GM23338 (cell line): ENCODE results near the gene HBD. TPM values are rescaled to one million over a fixed set of nuclear protein-coding genes. Genes with fewer than 3 reads are reported as not detected.

Experiments
- ATAC-seq: fragments of 200-7000 bp; cut with Tn5 transposase; 3 replicates; pipeline ENCODE4 v1.9.1; 2020
- DNase-seq: peaks from one replicate; pipeline ENCODE4 v3.0.0-alpha.2; 2015; ENCODE audit warnings: low spot score
- H2AFZ ChIP-seq: fragments of 200-600 bp; sonication (generic); 2 replicates; pipeline ENCODE4 v1.8.0; 2016; ENCODE audit warnings: antibody characterized with exemption, mild to moderate bottlenecking, moderate library complexity
- H3F3A ChIP-seq: fragments of 200-600 bp; sonication (generic); replicated peaks from 2 replicates; pipeline ENCODE4 v1.8.0; 2017; ENCODE audit warnings: antibody characterized with exemption, mixed run types, low read depth
- H3K27ac ChIP-seq: fragments of 200-600 bp; sonication (generic); 2 replicates; pipeline ENCODE4 v1.6.1; 2016; ENCODE audit warnings: low read depth
- H3K27me3 ChIP-seq: fragments of 200-600 bp; sonication (generic); 2 replicates; pipeline ENCODE4 v1.8.0; 2016; ENCODE audit warnings: mild to moderate bottlenecking, mixed run types, moderate library complexity; ENCODE audit not compliant: insufficient read depth
- H3K36me3 ChIP-seq: fragments of 200-600 bp; sonication (generic); 2 replicates; pipeline ENCODE4 v1.8.0; 2016; ENCODE audit warnings: mild to moderate bottlenecking; ENCODE audit not compliant: insufficient read depth
- H3K4me1 ChIP-seq: fragments of 200-600 bp; sonication (generic); 2 replicates; pipeline ENCODE4 v1.8.0; 2016; ENCODE audit warnings: mild to moderate bottlenecking, moderate library complexity; ENCODE audit not compliant: insufficient read depth
- H3K4me2 ChIP-seq: fragments of 200-600 bp; sonication (generic); 2 replicates; pipeline ENCODE4 v1.7.1; 2017; ENCODE audit warnings: mixed run types
- H3K4me3 ChIP-seq: fragments of 200-600 bp; sonication (generic); 2 replicates; pipeline ENCODE4 v1.6.1; 2016; ENCODE audit warnings: mixed run types
- H3K79me2 ChIP-seq: fragments of 200-600 bp; sonication (generic); replicated peaks from 2 replicates; pipeline ENCODE4 v1.8.0; 2017; ENCODE audit warnings: mild to moderate bottlenecking; ENCODE audit not compliant: insufficient read depth
- H3K9me2 ChIP-seq: fragments of 200-600 bp; sonication (generic); 2 replicates; pipeline ENCODE4 v1.8.0; 2017; ENCODE audit not compliant: insufficient read depth
- H4K20me1 ChIP-seq: fragments of 200-600 bp; sonication (generic); replicated peaks from 2 replicates; pipeline ENCODE4 v1.8.0; 2017; ENCODE audit warnings: mild to moderate bottlenecking; ENCODE audit not compliant: insufficient read depth
- H3K27ac Mint-ChIP-seq: 2 replicates; pipeline ENCODE4 v1.8.0; 2020; ENCODE audit warnings: inconsistent platforms, mild to moderate bottlenecking, moderate library complexity, mixed read lengths
- H3K27me3 Mint-ChIP-seq: 3 replicates; pipeline ENCODE4 v1.8.0; 2022; ENCODE audit warnings: low read depth, mild to moderate bottlenecking, moderate library complexity, mixed read lengths, inconsistent platforms; ENCODE audit not compliant: insufficient read depth, poor library complexity
- H3K36me3 Mint-ChIP-seq: 3 replicates; pipeline ENCODE4 v1.8.0; 2021; ENCODE audit warnings: low read depth, mild to moderate bottlenecking, inconsistent platforms, moderate library complexity, mixed read lengths
- H3K4me1 Mint-ChIP-seq: 3 replicates; pipeline ENCODE4 v1.8.0; 2020; ENCODE audit warnings: mild to moderate bottlenecking, inconsistent platforms, mixed read lengths
- H3K4me3 Mint-ChIP-seq: 3 replicates; pipeline ENCODE4 v1.8.0; 2021; ENCODE audit warnings: moderate library complexity, mild to moderate bottlenecking, inconsistent platforms, mixed read lengths
- H3K9me3 Mint-ChIP-seq: 3 replicates; pipeline ENCODE4 v1.8.0; 2020; ENCODE audit warnings: moderate library complexity, mild to moderate bottlenecking, inconsistent platforms, mixed read lengths
- CREB1 ChIP-seq: fragments of 250-450 bp; sonication (Bioruptor Pico); IDR thresholded peaks from 2 replicates; pipeline ENCODE4 v1.5.0; 2020; ENCODE audit warnings: low read depth, mild to moderate bottlenecking, moderate library complexity
- CTCF ChIP-seq, 2 experiments: fragments of 200-600 bp in 1 of 2; sonication (generic) in 1 of 2; conservative IDR thresholded peaks; 2 replicates each; pipeline versions ENCODE4 v1.5.1 to v1.6.1; 2016 to 2017; ENCODE audit warnings: antibody characterized with exemption in 2 of 2, low read depth in 2 of 2, mild to moderate bottlenecking in 2 of 2, moderate library complexity in 1 of 2
- ETS1 ChIP-seq: IDR thresholded peaks from 2 replicates; pipeline ENCODE4 v1.6.1; 2016; ENCODE audit warnings: antibody characterized with exemption
- EZH2 ChIP-seq: fragments of 200-600 bp; sonication (generic); IDR thresholded peaks from one replicate; pipeline ENCODE4 v1.8.0; 2017; ENCODE audit warnings: antibody characterized with exemption, mild to moderate bottlenecking, low read depth; ENCODE audit not compliant: unreplicated experiment
- EZH2phosphoT487 ChIP-seq: fragments of 200-600 bp; sonication (generic); IDR thresholded peaks from one replicate; pipeline ENCODE4 v1.8.1; 2018; ENCODE audit warnings: antibody characterized with exemption; ENCODE audit not compliant: unreplicated experiment
- JUNB ChIP-seq: IDR thresholded peaks from one replicate; pipeline ENCODE4 v1.6.1; 2016; ENCODE audit warnings: antibody characterized with exemption; ENCODE audit not compliant: unreplicated experiment
- NANOG ChIP-seq: IDR thresholded peaks from 2 replicates; pipeline ENCODE4 v1.6.1; 2016; ENCODE audit warnings: antibody characterized with exemption, borderline replicate concordance
- POLR2AphosphoS5 ChIP-seq: IDR thresholded peaks from 2 replicates; pipeline ENCODE4 v1.6.1; 2016; ENCODE audit warnings: antibody characterized with exemption, low read depth
- REST ChIP-seq: IDR thresholded peaks from one replicate; pipeline ENCODE4 v1.6.1; 2018; ENCODE audit warnings: antibody characterized with exemption; ENCODE audit not compliant: unreplicated experiment
- STAT1 ChIP-seq: IDR thresholded peaks from one replicate; pipeline ENCODE4 v1.6.1; 2016; ENCODE audit warnings: antibody characterized with exemption; ENCODE audit not compliant: unreplicated experiment
- ZNF114 ChIP-seq: fragments of 250-450 bp; sonication (Bioruptor Pico); IDR thresholded peaks from 2 replicates; pipeline ENCODE4 v1.5.0; 2020; ENCODE audit warnings: mild to moderate bottlenecking, moderate library complexity
- ZNF331 ChIP-seq: fragments of 250-450 bp; sonication (Bioruptor Pico); IDR thresholded peaks from 2 replicates; pipeline ENCODE4 v1.5.0; 2020; ENCODE audit warnings: low read depth, mild to moderate bottlenecking, moderate library complexity
- ZNF462 ChIP-seq: fragments of 250-450 bp; sonication (Bioruptor Pico); IDR thresholded peaks from 2 replicates; pipeline ENCODE4 v1.5.0; 2020; ENCODE audit warnings: mild to moderate bottlenecking, moderate library complexity
- polyA plus RNA-seq: library from polyadenylated mRNA; unstranded; fragments of >200 nt; fragmentation: Nextera tagmentation; extraction: Ambion mirVana; gene quantifications from 2 replicates; pipeline ENCODE4 v1.2.1, GENCODE V29; 2016
- total RNA-seq: library from RNA; depleted of rRNA; stranded (reverse); fragments of >200 nt; shearing (Covaris generic); gene quantifications from 2 replicates; pipeline ENCODE4 v1.2.3, GENCODE V29; 2014

Gene HBD
- total and polyA plus RNA-seq, 2 experiments from 2014 or later: not detected

- no peak for ATAC-seq
Observed at GRCh38 chr11:5203366-5203765, 30.9 kb downstream of the HBD start.

More at GRCh38 chr11:5203366-5203765, 30.9 kb downstream of the HBD start:
- Mint-ChIP-seq H3K27ac (no peak overlapping the region), H3K4me3 (no peak overlapping the region), H3K4me1 (no peaks in the 10 kb centered on the region), H3K27me3 (peaks cover 2% of the 10 kb centered on the region), H3K36me3 (no peaks in the 10 kb centered on the region), H3K9me3 (no peaks in the 10 kb centered on the region)
- H3K4me3 ChIP-seq: no peak overlapping the region
- no peak for TF ChIP-seq ZNF114 (CRISPR knock-in tag)
- no peak for TF ChIP-seq EZH2phosphoT487
- TF ChIP-seq REST: no peak
- no peak for TF ChIP-seq ZNF462
- TF ChIP-seq ZNF331: no peak
- TF ChIP-seq EZH2: no peak
- TF ChIP-seq NANOG: no peak
- no peak for TF ChIP-seq POLR2AphosphoS5
- TF ChIP-seq ETS1: no peak
- TF ChIP-seq CTCF (conservative IDR thresholded peaks at IDR 0.05; ENCODE audit: low read depth in 2 of 2): no peak
- no peak for TF ChIP-seq CREB1
- no peak for TF ChIP-seq STAT1
- TF ChIP-seq JUNB: no peak
- no peak overlapping the region for H3K27ac ChIP-seq
- no peaks in the 10 kb centered on the region for H3K9me2 ChIP-seq
- no peak for DNase-seq
- H4K20me1 ChIP-seq: no peaks in the 10 kb centered on the region
- no peaks in the 10 kb centered on the region for H3K36me3 ChIP-seq
- no peaks in the 10 kb centered on the region for H3F3A ChIP-seq
- H3K4me1 ChIP-seq: 0 out of 2 replicates have a peak, but pooled peaks cover 1% of the 10 kb centered on the region
- H3K4me2 ChIP-seq: no peak overlapping the region
- no peaks in the 10 kb centered on the region for H3K27me3 ChIP-seq
- H3K79me2 ChIP-seq: no peaks in the 10 kb centered on the region
- H2AFZ ChIP-seq: no peak overlapping the region
